ENCODE data around the gene POGLUT2.

- TF ChIP-seq CSDC2 (CRISPR knock-in tag; IDR thresholded peaks at IDR 0.05) (no peak), RARB (CRISPR knock-in tag; IDR thresholded peaks at IDR 0.05) (no peak), TSHZ2 (CRISPR knock-in tag; IDR thresholded peaks at IDR 0.05) (no peak), ARNTL (CRISPR knock-in tag; IDR thresholded peaks at IDR 0.05; ENCODE audit: borderline replicate concordance, low read depth) (no peak), PATZ1 (CRISPR knock-in tag; IDR thresholded peaks at IDR 0.05; ENCODE audit: borderline replicate concordance) (no peak), ZNF70 (CRISPR knock-in tag; IDR thresholded peaks at IDR 0.05) (no peak), OSR1 (CRISPR knock-in tag; IDR thresholded peaks at IDR 0.05) (no peak)
These were observed 14.0 kb upstream of the POGLUT2 start for GRCh38 chr13:102812611-102813287.
